ENCODE data around the gene DHCR7.

DHCR7 gene

GRCh38 chr11:71456294-71456693 is 8.1 kb upstream of the DHCR7 start:
- no peak for DNase-seq

GRCh38 chr11:71454470-71455113 is 6.4 kb upstream of the DHCR7 start:
- no peak for DNase-seq

- no peak for DNase-seq
These were observed 5.7 kb upstream of the DHCR7 start for GRCh38 chr11:71453918-71454304.

- peak; percentile 90 for DNase-seq
These were observed 5.1 kb upstream of the DHCR7 start, which contains the start of gene NADSYN1 for GRCh38 chr11:71453037-71453917. TSS of gene NADSYN1 (plus strand) at chr11:71453203. CDS start at chr11:71453297, 94 bp downstream.

GRCh38 chr11:71452199-71453036 is 4.2 kb upstream of the DHCR7 start:
- peak; percentile 62 for DNase-seq

- DNase-seq = no peak
These were observed 3.5 kb upstream of the DHCR7 start for GRCh38 chr11:71451596-71452198.

GRCh38 chr11:71450939-71451338 is 2.7 kb upstream of the DHCR7 start:
- DNase-seq = no peak

- no peak for DNase-seq
These were observed 2.3 kb upstream of the DHCR7 start for GRCh38 chr11:71450507-71450906.

- DNase-seq = no peak
These were observed 1.4 kb upstream of the DHCR7 start for GRCh38 chr11:71449596-71449995.

- DNase-seq = peak; percentile 30
These were observed 369 bp downstream of the DHCR7 start for GRCh38 chr11:71447791-71448256.

GRCh38 chr11:71446942-71447688 is 1.1 kb downstream of the DHCR7 start:
- DNase-seq = no peak

- no peak for DNase-seq
These were observed 2.0 kb downstream of the DHCR7 start for GRCh38 chr11:71446150-71446549.

- DNase-seq = no peak
These were observed 3.4 kb downstream of the DHCR7 start for GRCh38 chr11:71444811-71445210.

GRCh38 chr11:71443736-71444445 is 4.3 kb downstream of the DHCR7 start:
- no peak for DNase-seq

- no peak for DNase-seq
These were observed 5.3 kb downstream of the DHCR7 start for GRCh38 chr11:71442880-71443279.

GRCh38 chr11:71442123-71442522 is 6.1 kb downstream of the DHCR7 start:
- DNase-seq = no peak

- no peak for DNase-seq
These were observed 6.9 kb downstream of the DHCR7 start for GRCh38 chr11:71441251-71441650.

- DNase-seq = no peak
These were observed 8.0 kb downstream of the DHCR7 start for GRCh38 chr11:71440021-71440755.

GRCh38 chr11:71438650-71439049 is 9.5 kb downstream of the DHCR7 start:
- no peak for DNase-seq

GRCh38 chr11:71437879-71438278 is 10.3 kb downstream of the DHCR7 start:
- DNase-seq = no peak

GRCh38 chr11:71437399-71437798 is 10.8 kb downstream of the DHCR7 start:
- DNase-seq = no peak
